OCI-LY3 (cell line): ENCODE measurements around the gene CNTNAP2.

Experiments
- CTCF ChIP-seq: fragments of 200-600, 300-600 bp; sonication (generic); IDR thresholded peaks from 2 replicates; pipeline ENCODE4 v1.5.1; 2014; ENCODE audit warnings: antibody characterized with exemption, low read length, low read depth
- EZH2phosphoT487 ChIP-seq: fragments of 200-600 bp; shearing (Covaris generic); IDR thresholded peaks from 2 replicates; pipeline ENCODE4 v1.6.1; 2018; ENCODE audit warnings: antibody characterized with exemption, mixed run types, low read depth

- TF ChIP-seq CTCF (no peak), EZH2phosphoT487 (no peak)
Measured at GRCh38 chr7:147400925-147401324, 1284.3 kb downstream of the CNTNAP2 start.
